Astrocyte (in vitro differentiated cells and primary cell): ENCODE data around the gene ZNF844.

Experiments
- EZH2 ChIP-seq: IDR thresholded peaks from 2 replicates; pipeline ENCODE4 v1.6.1; 2012; ENCODE audit warnings: mild to moderate bottlenecking, low read length, inconsistent platforms; ENCODE audit not compliant: insufficient read depth
- TF ChIP-seq, protein P1 (sequence below): IDR thresholded peaks from 2 replicates; pipeline ENCODE4 v1.5.1; 2011; ENCODE audit warnings: low read depth, mild to moderate bottlenecking, inconsistent platforms, low read length, moderate library complexity; ENCODE audit not compliant: insufficient read depth

GRCh38 chr19:12117201-12117970 lies 52.9 kb downstream of the ZNF844 start:
- TF ChIP-seq, protein P1, sequence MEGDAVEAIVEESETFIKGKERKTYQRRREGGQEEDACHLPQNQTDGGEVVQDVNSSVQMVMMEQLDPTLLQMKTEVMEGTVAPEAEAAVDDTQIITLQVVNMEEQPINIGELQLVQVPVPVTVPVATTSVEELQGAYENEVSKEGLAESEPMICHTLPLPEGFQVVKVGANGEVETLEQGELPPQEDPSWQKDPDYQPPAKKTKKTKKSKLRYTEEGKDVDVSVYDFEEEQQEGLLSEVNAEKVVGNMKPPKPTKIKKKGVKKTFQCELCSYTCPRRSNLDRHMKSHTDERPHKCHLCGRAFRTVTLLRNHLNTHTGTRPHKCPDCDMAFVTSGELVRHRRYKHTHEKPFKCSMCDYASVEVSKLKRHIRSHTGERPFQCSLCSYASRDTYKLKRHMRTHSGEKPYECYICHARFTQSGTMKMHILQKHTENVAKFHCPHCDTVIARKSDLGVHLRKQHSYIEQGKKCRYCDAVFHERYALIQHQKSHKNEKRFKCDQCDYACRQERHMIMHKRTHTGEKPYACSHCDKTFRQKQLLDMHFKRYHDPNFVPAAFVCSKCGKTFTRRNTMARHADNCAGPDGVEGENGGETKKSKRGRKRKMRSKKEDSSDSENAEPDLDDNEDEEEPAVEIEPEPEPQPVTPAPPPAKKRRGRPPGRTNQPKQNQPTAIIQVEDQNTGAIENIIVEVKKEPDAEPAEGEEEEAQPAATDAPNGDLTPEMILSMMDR, result no peak
- no peak for TF ChIP-seq EZH2
